Measurements from ENCODE around the gene FAM174A.
A peak's percentile ranks its signal among the peaks of the same experiment; 100 is the strongest.

FAM174A gene

DNA sequence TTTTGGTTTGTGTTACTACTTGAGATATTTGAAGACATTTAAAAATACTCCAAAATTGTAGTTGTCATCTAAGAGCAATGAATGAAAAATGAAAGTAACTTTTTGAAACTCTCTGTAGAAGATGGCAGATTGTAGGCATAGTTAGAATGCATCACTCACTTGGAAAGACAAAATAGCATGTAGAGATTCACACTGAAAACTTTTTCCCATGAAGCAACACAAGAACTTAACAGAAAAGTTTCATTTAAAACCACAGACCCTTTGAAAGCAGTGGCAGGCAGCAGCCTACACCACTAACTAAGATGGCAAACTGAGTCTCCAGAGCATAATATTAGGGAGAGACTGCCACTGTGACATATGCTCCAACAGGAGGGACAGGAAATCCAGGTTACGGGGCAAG is 18.9 kb upstream of the FAM174A start:
- no peaks in the 10 kb centered on the region for H3K4me1 ChIP-seq
- no peak for DNase-seq
- TF ChIP-seq, protein P1, sequence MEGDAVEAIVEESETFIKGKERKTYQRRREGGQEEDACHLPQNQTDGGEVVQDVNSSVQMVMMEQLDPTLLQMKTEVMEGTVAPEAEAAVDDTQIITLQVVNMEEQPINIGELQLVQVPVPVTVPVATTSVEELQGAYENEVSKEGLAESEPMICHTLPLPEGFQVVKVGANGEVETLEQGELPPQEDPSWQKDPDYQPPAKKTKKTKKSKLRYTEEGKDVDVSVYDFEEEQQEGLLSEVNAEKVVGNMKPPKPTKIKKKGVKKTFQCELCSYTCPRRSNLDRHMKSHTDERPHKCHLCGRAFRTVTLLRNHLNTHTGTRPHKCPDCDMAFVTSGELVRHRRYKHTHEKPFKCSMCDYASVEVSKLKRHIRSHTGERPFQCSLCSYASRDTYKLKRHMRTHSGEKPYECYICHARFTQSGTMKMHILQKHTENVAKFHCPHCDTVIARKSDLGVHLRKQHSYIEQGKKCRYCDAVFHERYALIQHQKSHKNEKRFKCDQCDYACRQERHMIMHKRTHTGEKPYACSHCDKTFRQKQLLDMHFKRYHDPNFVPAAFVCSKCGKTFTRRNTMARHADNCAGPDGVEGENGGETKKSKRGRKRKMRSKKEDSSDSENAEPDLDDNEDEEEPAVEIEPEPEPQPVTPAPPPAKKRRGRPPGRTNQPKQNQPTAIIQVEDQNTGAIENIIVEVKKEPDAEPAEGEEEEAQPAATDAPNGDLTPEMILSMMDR (IDR thresholded peaks at IDR 0.05; ENCODE audit: low read depth, low read length) = no peak
- H3K4me3 ChIP-seq (ENCODE audit: low read depth, low read length) = no peak overlapping the region
- H3K27me3 ChIP-seq = no peaks in the 10 kb centered on the region
- no peaks in the 10 kb centered on the region for H3K9me3 ChIP-seq
- H3K36me3 ChIP-seq = no peaks in the 10 kb centered on the region

DNA sequence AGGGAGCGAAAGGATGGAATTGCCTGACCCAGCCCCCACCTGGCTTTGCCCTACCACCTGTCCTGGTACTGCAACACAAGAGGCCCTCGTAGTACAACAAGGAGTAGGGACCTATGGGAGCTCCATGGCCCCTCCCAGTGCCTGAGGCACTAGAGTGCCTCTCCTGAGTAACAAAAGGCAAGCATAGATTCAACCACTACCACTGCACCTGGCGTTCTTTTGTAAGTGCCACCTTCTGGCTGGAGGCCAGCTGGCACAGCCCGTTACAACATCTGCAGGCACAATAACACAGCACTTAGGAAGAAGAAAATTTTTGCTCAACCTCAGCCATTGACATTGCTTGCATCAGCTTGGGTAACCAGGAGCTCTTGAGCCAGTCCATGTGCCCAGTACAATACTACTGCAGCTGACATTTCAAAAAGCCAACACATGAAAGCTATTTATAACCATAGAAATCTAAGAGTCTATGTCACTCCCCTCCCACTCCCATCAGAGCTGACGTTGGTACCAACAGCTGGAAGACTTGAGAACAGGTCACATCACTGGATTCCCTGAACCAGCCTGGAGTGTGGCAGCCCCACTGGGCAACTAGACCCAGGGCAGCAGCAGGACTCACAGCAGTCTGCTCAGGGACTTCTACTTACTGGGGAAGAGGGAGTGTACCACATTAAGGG is 17.7 kb upstream of the FAM174A start:
- TF ChIP-seq, protein P1 (IDR thresholded peaks at IDR 0.05; ENCODE audit: low read depth, low read length) = no peak
- peak; percentile 32 for DNase-seq
- H3K36me3 ChIP-seq = no peaks in the 10 kb centered on the region
- no peaks in the 10 kb centered on the region for H3K4me1 ChIP-seq
- H3K9me3 ChIP-seq = no peaks in the 10 kb centered on the region
- H3K27me3 ChIP-seq = no peaks in the 10 kb centered on the region
- H3K4me3 ChIP-seq (ENCODE audit: low read depth, low read length) = no peak overlapping the region

DNA sequence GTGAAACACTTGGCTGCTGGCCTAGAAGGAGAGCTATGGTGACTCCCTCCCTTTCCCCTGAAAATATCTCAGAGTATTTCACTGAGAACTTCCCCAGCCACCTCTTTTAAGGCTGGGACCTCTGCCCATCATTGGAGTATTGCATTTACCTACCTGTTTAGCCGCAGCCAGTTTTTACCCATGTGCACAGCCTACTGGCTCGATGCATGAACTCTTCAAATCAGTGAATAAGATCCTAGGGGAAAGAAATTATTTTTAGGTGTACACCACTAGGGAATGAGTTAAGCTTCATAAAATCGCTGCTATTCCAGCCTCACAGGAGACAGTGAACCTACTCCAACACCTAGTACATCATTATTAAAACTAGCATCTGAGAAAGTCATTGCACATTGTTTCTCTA is 16.8 kb upstream of the FAM174A start:
- no peak overlapping the region for H3K4me3 ChIP-seq (ENCODE audit: low read depth, low read length)
- H3K36me3 ChIP-seq = no peaks in the 10 kb centered on the region
- DNase-seq = no peak
- TF ChIP-seq, protein P1 (IDR thresholded peaks at IDR 0.05; ENCODE audit: low read depth, low read length) = no peak
- no peaks in the 10 kb centered on the region for H3K27me3 ChIP-seq
- H3K9me3 ChIP-seq = no peaks in the 10 kb centered on the region
- no peaks in the 10 kb centered on the region for H3K4me1 ChIP-seq

DNA sequence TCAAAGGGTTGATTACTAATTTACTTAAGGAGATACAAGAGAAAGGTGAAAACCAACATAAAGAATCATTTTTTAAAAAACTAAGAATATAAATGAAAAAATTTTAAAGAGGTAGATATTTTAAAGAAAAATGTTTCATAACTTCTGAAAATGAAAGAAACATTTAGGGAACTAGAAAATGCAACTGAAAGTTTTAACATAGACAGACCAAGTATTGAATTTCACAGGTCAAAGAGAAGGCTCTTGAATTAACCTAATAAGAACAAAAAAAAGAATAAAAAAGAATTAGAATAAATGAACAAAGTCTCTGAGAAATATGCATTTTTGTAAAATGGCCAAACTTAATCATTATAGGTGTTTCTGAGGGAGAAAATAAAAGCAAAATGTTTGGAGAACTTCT is 16.1 kb upstream of the FAM174A start:
- Histone ChIP-seq H3K36me3 (no peaks in the 10 kb centered on the region), H3K4me1 (no peaks in the 10 kb centered on the region), H3K4me3 (ENCODE audit: low read depth, low read length) (no peak overlapping the region), H3K27me3 (no peaks in the 10 kb centered on the region), H3K9me3 (no peaks in the 10 kb centered on the region)
- TF ChIP-seq, protein P1 (IDR thresholded peaks at IDR 0.05; ENCODE audit: low read depth, low read length) = no peak
- DNase-seq = no peak

DNA sequence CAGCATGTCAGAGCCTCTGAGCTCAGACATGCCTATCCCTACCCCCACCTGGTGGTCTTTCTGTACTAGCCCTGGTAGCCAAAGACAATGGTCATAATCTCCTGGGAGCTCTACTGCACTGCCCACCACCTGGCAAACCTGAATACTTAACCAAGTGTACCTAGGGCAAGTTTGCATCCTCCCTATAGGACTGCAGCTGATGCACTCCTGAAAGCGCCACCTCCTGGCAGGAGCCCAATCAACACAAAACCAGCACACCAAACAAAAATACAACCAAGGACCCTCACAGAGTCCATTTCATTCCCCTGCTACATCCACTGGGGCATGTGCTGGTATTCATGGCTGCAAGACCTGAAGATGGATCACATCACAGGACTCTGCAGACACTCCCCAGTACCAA is 14.8 kb upstream of the FAM174A start:
- TF ChIP-seq, protein P1 (IDR thresholded peaks at IDR 0.05; ENCODE audit: low read depth, low read length) = peak; percentile 41
- H3K9me3 ChIP-seq = no peaks in the 10 kb centered on the region
- peak; percentile 12 for DNase-seq
- H3K27me3 ChIP-seq = no peaks in the 10 kb centered on the region
- no peaks in the 10 kb centered on the region for H3K4me1 ChIP-seq
- H3K36me3 ChIP-seq = no peaks in the 10 kb centered on the region
- H3K4me3 ChIP-seq (ENCODE audit: low read depth, low read length) = no peak overlapping the region

DNA sequence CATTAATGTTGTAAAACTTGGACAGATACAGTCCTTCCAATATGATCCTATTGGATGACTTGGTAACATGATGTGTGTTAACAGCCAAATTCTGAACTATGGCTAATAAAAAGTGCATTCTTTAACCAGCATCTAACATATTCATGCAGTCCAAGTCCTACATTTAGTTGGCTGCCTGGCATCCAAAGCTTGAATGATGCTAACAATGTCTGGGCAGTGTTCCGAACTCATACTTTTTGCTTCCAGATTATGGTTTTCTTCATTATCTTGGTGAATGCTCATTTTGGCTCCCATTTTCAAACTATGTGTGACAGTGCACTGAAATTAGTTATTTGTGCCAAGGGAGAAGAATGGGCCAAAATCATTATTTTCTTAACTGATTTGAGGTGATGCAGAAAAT is 2.8 kb downstream of the FAM174A start:
- DNase-seq = no peak
- H3K36me3 ChIP-seq = no peaks in the 10 kb centered on the region
- no peaks in the 10 kb centered on the region for H3K9me3 ChIP-seq
- H3K4me3 ChIP-seq (ENCODE audit: low read depth, low read length) = no peak overlapping the region
- TF ChIP-seq, protein P1 (IDR thresholded peaks at IDR 0.05; ENCODE audit: low read depth, low read length) = no peak
- no peaks in the 10 kb centered on the region for H3K4me1 ChIP-seq
- H3K27me3 ChIP-seq = no peaks in the 10 kb centered on the region

Data from BE2C (cell line).